HepG2 (cell line): Measurements from ENCODE around the gene PAXX. TPM values are rescaled to one million over a fixed set of nuclear protein-coding genes. Genes with fewer than 3 reads are reported as not detected.
A peak's percentile ranks its signal among the peaks of the same experiment; 100 is the strongest.

Source experiments
- ARNTL ChIP-seq: sonication (generic); formaldehyde crosslinking; IDR thresholded peaks from 2 replicates; pipeline ENCODE4 v1.4.0; 2020; ENCODE audit warnings: mild to moderate bottlenecking, missing genetic modification reagents
- BCLAF1 ChIP-seq: fragments of 450-650 bp; IDR thresholded peaks from 2 replicates; pipeline ENCODE4 v1.6.1; 2017; ENCODE audit warnings: mild to moderate bottlenecking
- CSRNP1 ChIP-seq: sonication (generic); formaldehyde crosslinking; IDR thresholded peaks from 2 replicates; pipeline ENCODE4 v1.8.1; 2023; ENCODE audit warnings: mild to moderate bottlenecking, missing genetic modification reagents
- HNF1B ChIP-seq: sonication (generic); formaldehyde crosslinking; IDR thresholded peaks from 2 replicates; pipeline ENCODE4 v1.5.1; 2020; ENCODE audit warnings: mild to moderate bottlenecking, moderate library complexity, missing genetic modification reagents
- KAT8 ChIP-seq: IDR thresholded peaks from 2 replicates; pipeline ENCODE4 v1.6.1; 2016; ENCODE audit warnings: missing genetic modification reagents, missing compliant biosample characterization
- MED1 ChIP-seq: sonication (generic); formaldehyde crosslinking; IDR thresholded peaks from 2 replicates; pipeline ENCODE4 v1.4.0; 2020; ENCODE audit warnings: missing genetic modification reagents
- NFE2L2 ChIP-seq: fragments of 150-350 bp; IDR thresholded peaks from 2 replicates; pipeline ENCODE4 v1.6.1; 2014; ENCODE audit warnings: low read length
- NR3C1 ChIP-seq: sonication (generic); formaldehyde crosslinking; IDR thresholded peaks from 2 replicates; pipeline ENCODE4 v1.4.0; 2020; ENCODE audit warnings: missing genetic modification reagents
- PITX1 ChIP-seq: sonication (generic); formaldehyde crosslinking; IDR thresholded peaks from 2 replicates; pipeline ENCODE4 v1.5.1; 2020; ENCODE audit warnings: mild to moderate bottlenecking, missing genetic modification reagents
- POGK ChIP-seq: sonication (generic); formaldehyde crosslinking; conservative IDR thresholded peaks from 2 replicates; pipeline ENCODE4 v1.8.0; 2022; ENCODE audit warnings: mild to moderate bottlenecking, moderate library complexity, missing genetic modification reagents
- RBFOX2 ChIP-seq: fragments of 200-400 bp; formaldehyde crosslinking; IDR thresholded peaks from 2 replicates; pipeline ENCODE4 v1.6.1; 2017; ENCODE audit warnings: low read depth, mild to moderate bottlenecking, low read length
- RFXAP ChIP-seq: sonication (generic); formaldehyde crosslinking; IDR thresholded peaks from 2 replicates; pipeline ENCODE4 v1.4.0; 2020; ENCODE audit warnings: missing genetic modification reagents, borderline replicate concordance
- RXRA ChIP-seq: sonication (generic); formaldehyde crosslinking; IDR thresholded peaks from 2 replicates; pipeline ENCODE4 v1.5.1; 2020; ENCODE audit warnings: missing genetic modification reagents
- RXRB ChIP-seq: IDR thresholded peaks from 2 replicates; pipeline ENCODE4 v1.6.1; 2016; ENCODE audit warnings: borderline replicate concordance, missing genetic modification reagents, missing compliant biosample characterization
- TCF12 ChIP-seq, 2 experiments: fragments of 450-650 bp in 1 of 2; sonication (generic) in 1 of 2; formaldehyde crosslinking in 1 of 2; IDR thresholded peaks; 2 replicates each; pipeline versions ENCODE4 v1.6.1 to v1.8.0; 2017 to 2022; ENCODE audit warnings: antibody characterized with exemption in 1 of 2, mild to moderate bottlenecking in 1 of 2, missing genetic modification reagents in 1 of 2, moderate library complexity in 1 of 2
- ZGPAT ChIP-seq: IDR thresholded peaks from 2 replicates; pipeline ENCODE4 v1.6.1; 2016; ENCODE audit warnings: mild to moderate bottlenecking
- ZNF24 ChIP-seq: fragments of 450-650 bp; IDR thresholded peaks from 2 replicates; pipeline ENCODE4 v1.6.1; 2017; ENCODE audit warnings: antibody characterized with exemption, mild to moderate bottlenecking
- ZNF510 ChIP-seq: sonication (generic); formaldehyde crosslinking; IDR thresholded peaks from 2 replicates; pipeline ENCODE4 v1.4.0; 2020; ENCODE audit warnings: low read depth, mild to moderate bottlenecking, missing genetic modification reagents
- polyA plus RNA-seq, 8 experiments: library from polyadenylated mRNA; depleted of rRNA in 3 of 8; stranded (reverse) in 7 of 8; unstranded in 1 of 8; fragments of >200 nt; fragmentation: Illumina TruSeq in 4 of 8; extraction: Trizol in 4 of 8; gene quantifications; 2 replicates each; pipeline versions ENCODE4 v1.2.1 to v1.2.3, GENCODE V29; 2011 to 2016; ENCODE audit warnings: low read depth in 4 of 8, missing spikeins in 1 of 8, mixed read lengths in 1 of 8; ENCODE audit not compliant: insufficient read depth in 1 of 8
- total RNA-seq, 5 experiments: library from RNA; depleted of rRNA; stranded (reverse); fragments of >200 nt; fragmentation: Illumina TruSeq; extraction: Trizol; gene quantifications; 2 replicates each; pipeline ENCODE4 v1.2.3, GENCODE V29; 2016; ENCODE audit warnings: low read depth in 1 of 5

The PAXX gene
- total and polyA plus RNA-seq, 2 of the 13 experiments (the other 11 are each of a cell fraction or from before 2014, with no cell fraction given), result 14.0 to 31.9 TPM

DNA sequence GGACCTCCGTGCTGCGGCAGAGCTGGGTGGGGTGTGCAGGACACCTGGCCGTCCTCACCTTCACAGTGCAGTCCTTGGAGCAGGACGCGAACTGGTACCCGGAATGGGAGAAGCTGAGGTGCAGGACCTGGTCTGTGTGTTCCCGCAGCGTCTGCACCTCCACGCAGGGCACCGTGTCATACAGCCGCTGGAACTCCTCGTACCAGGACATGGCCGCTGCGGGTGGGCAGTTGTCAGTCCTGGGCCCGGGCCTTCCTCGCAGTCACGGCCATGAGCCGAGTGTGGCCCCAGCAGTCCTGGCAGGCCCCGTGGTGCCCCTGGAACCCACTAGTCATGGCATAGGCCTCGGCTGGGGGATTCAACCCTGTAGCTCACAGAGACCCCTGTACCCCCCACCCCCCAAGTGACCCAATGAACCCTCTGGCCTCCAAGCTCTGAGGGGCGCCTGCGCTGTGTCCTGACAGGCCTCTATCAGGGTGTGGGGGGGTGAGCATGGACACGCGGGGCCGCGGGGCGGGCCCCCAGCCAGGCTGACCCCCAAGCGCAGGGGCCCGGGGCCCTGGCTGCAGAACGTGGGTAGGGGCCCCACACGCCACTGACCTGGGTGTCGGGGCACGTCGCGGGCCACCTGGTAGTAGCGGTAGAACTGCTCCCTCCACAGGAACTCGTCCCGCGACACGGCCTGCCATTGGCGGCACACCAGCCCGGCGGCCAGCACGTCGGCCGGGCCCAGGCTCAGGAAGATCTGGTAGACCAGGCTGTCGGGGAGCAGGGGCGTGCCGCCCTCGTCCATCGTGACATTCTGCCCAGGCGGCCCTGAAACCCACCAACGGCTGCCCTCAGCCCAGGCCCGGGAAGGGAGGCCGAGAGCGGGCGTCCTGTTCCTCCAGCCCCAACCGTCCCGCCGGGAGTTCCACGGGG is 48.7 kb upstream of the PAXX start (continued):
- TF ChIP-seq BCLAF1 (no peak), KAT8 (no peak), RXRB (CRISPR knock-in tag) (no peak), POGK (CRISPR knock-in tag) (no peak), NFE2L2 (no peak), RFXAP (CRISPR knock-in tag) (0 out of 2 replicates have a peak, but pooled peaks have one; percentile 9), ZNF510 (CRISPR knock-in tag) (peak; percentile 31; the same call in 1 of the 2 replicates), MED1 (CRISPR knock-in tag) (no peak), ZNF24 (no peak), HNF1B (CRISPR knock-in tag) (0 out of 2 replicates have a peak, but pooled peaks have one; percentile 21), PITX1 (CRISPR knock-in tag) (peak; percentile 25; the same call in 1 of the 2 replicates), RXRA (CRISPR knock-in tag) (0 out of 2 replicates have a peak, but pooled peaks have one; percentile 28), NR3C1 (CRISPR knock-in tag) (no peak), ARNTL (0 out of 2 replicates have a peak, but pooled peaks have one; percentile 26), CSRNP1 (CRISPR knock-in tag) (0 out of 2 replicates have a peak, but pooled peaks have one; percentile 13), ZGPAT (CRISPR knock-in tag) (peak; percentile 33; the same call in 1 of the 2 replicates), RBFOX2 (peak; percentile 61), TCF12 (IDR thresholded peaks at IDR 0.05) (no peak), TCF12 (CRISPR knock-in tag; IDR thresholded peaks at IDR 0.05) (no peak)
